Neural progenitor cell (in vitro differentiated cells): Measurements from ENCODE around the gene OAF. TPM values are rescaled to one million over a fixed set of nuclear protein-coding genes. Genes with fewer than 3 reads are reported as not detected.
A peak's percentile ranks its signal among the peaks of the same experiment; 100 is the strongest.

Source experiments
- DNase-seq: peaks from one replicate; pipeline ENCODE4 v3.0.0-alpha.2; 2016; ENCODE audit warnings: low spot score
- H2AFZ ChIP-seq: fragments of 200-600 bp; sonication (generic); replicated peaks from 2 replicates; pipeline ENCODE4 v1.6.1; 2016; ENCODE audit warnings: antibody characterized with exemption
- H3F3A ChIP-seq: fragments of 200-600 bp; sonication (generic); 2 replicates; pipeline ENCODE4 v1.6.1; 2016; ENCODE audit warnings: antibody characterized with exemption, low read depth
- H3K27ac ChIP-seq: fragments of 200-600 bp; sonication (generic); 2 replicates; pipeline ENCODE4 v1.5.1; 2016; ENCODE audit warnings: mild to moderate bottlenecking
- H3K27me3 ChIP-seq: fragments of 200-600 bp; sonication (generic); 2 replicates; pipeline ENCODE4 v1.6.1; 2016; ENCODE audit warnings: mild to moderate bottlenecking, moderate library complexity
- H3K36me3 ChIP-seq: fragments of 200-600 bp; sonication (generic); 2 replicates; pipeline ENCODE4 v1.5.1; 2016
- H3K4me1 ChIP-seq: fragments of 200-600 bp; sonication (generic); 2 replicates; pipeline ENCODE4 v1.6.1; 2016; ENCODE audit warnings: mixed run types
- H3K4me2 ChIP-seq: fragments of 200-600 bp; sonication (generic); 2 replicates; pipeline ENCODE4 v1.6.1; 2016
- H3K4me3 ChIP-seq: fragments of 200-600 bp; sonication (generic); 2 replicates; pipeline ENCODE4 v1.5.1; 2016
- H3K79me2 ChIP-seq: fragments of 200-600 bp; sonication (generic); 2 replicates; pipeline ENCODE4 v1.6.1; 2016; ENCODE audit warnings: low read depth
- H3K9ac ChIP-seq: fragments of 200-600 bp; sonication (generic); 2 replicates; pipeline ENCODE4 v1.6.1; 2016
- H3K9me3 ChIP-seq: fragments of 200-600 bp; sonication (generic); 2 replicates; pipeline ENCODE4 v1.5.1; 2016; ENCODE audit warnings: low read depth
- H4K20me1 ChIP-seq: fragments of 200-600 bp; sonication (generic); 2 replicates; pipeline ENCODE4 v1.6.1; 2016; ENCODE audit warnings: low read depth
- H3K27ac Mint-ChIP-seq: 3 replicates; pipeline ENCODE4 v1.8.0; 2021; ENCODE audit warnings: mixed read lengths
- H3K27me3 Mint-ChIP-seq: 2 replicates; pipeline ENCODE4 v1.8.0; 2022; ENCODE audit warnings: low read depth, mild to moderate bottlenecking, inconsistent platforms, moderate library complexity, mixed read lengths; ENCODE audit not compliant: insufficient read depth
- H3K36me3 Mint-ChIP-seq: 3 replicates; pipeline ENCODE4 v1.8.0; 2021; ENCODE audit warnings: mixed read lengths
- H3K4me1 Mint-ChIP-seq: 3 replicates; pipeline ENCODE4 v1.8.0; 2021; ENCODE audit warnings: mixed read lengths
- H3K4me3 Mint-ChIP-seq: 3 replicates; pipeline ENCODE4 v1.8.0; 2021; ENCODE audit warnings: mild to moderate bottlenecking, moderate library complexity, mixed read lengths
- H3K9me3 Mint-ChIP-seq: 3 replicates; pipeline ENCODE4 v1.8.0; 2020; ENCODE audit warnings: mixed read lengths
- EZH2 ChIP-seq: fragments of 200-600 bp; sonication (generic); IDR thresholded peaks from 2 replicates; pipeline ENCODE4 v1.6.1; 2017; ENCODE audit warnings: antibody characterized with exemption, mild to moderate bottlenecking, moderate library complexity
- EZH2phosphoT487 ChIP-seq: fragments of 200-600 bp; sonication (generic); IDR thresholded peaks from 2 replicates; pipeline ENCODE4 v1.6.1; 2017; ENCODE audit warnings: antibody characterized with exemption
- total RNA-seq: library from RNA; depleted of rRNA; stranded (reverse); fragments of >200 nt; gene quantifications from 2 replicates; pipeline ENCODE4 v1.2.3, GENCODE V29; 2015; ENCODE audit warnings: low replicate concordance
- TF ChIP-seq, protein P1 (sequence below): fragments of 200-600 bp; sonication (generic); IDR thresholded peaks from 2 replicates; pipeline ENCODE4 v1.5.1; 2017; ENCODE audit warnings: antibody characterized with exemption, mild to moderate bottlenecking

OAF gene
- total RNA-seq, 1 donor from 2014 or later, result 0.47 TPM

DNA sequence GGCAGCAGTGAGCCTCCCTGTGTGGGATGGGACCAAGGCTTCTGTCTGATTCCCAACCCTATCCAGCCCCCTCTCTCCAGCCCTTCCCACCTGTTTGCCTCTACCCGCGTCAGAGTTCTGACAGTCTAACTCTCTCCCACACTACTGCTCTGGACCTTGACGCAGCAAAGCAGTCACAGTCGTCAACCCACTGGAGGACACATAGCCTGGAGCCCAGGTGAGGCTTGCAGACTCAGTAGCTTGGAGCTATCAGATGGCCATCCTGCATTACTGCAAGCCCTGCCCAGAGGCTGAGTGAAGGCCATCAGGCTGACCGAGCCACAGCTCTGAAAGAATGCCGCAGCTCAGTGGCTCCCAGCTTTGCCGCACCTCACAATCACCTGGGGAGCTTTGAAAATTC lies 3.7 kb downstream of the OAF start:
- no peak for DNase-seq
- H3K4me3 Mint-ChIP-seq, result peak overlapping the region; percentile 3
- peaks cover 83% of the 10 kb centered on the region for H3K27me3 ChIP-seq
- H2AFZ ChIP-seq, result no peak overlapping the region
- peaks cover 8% of the 10 kb centered on the region for H3K36me3 Mint-ChIP-seq
- H3K79me2 ChIP-seq, result no peaks in the 10 kb centered on the region
- H3K4me1 Mint-ChIP-seq, result peaks cover 72% of the 10 kb centered on the region
- H3K27me3 Mint-ChIP-seq, result peaks cover 18% of the 10 kb centered on the region
- no peaks in the 10 kb centered on the region for H3K36me3 ChIP-seq
- TF ChIP-seq EZH2, result no peak
- peaks cover 17% of the 10 kb centered on the region for H3F3A ChIP-seq
- no peak overlapping the region for H3K27ac ChIP-seq
- H3K4me2 ChIP-seq, result no peak overlapping the region
- peaks cover 19% of the 10 kb centered on the region for H4K20me1 ChIP-seq
- no peaks in the 10 kb centered on the region for H3K9me3 Mint-ChIP-seq
- no peak overlapping the region for H3K4me3 ChIP-seq
- H3K9ac ChIP-seq, result no peak overlapping the region
- peaks cover 46% of the 10 kb centered on the region for H3K4me1 ChIP-seq
- no peak overlapping the region for H3K27ac Mint-ChIP-seq
- H3K9me3 ChIP-seq, result no peaks in the 10 kb centered on the region

DNA sequence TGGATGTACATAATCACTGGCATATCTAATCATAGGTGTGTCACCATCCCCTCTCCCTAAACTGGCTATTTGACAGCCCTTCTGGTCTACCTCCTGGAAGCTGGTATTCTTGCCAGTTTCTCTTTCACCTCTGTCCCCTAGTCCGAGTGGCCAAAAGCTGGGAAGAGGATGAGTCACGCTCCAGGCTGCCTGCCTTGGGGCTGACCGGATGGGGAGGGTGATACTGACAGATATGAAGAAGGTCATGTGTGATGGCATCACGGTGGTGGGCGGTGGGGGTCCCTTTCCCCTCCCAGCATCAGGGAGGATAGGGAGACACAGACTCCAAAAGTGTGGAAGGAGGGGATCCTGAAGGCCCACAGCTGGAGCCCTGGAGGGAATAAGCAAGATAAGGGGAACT lies 4.8 kb downstream of the OAF start:
- no peaks in the 10 kb centered on the region for H3K9me3 Mint-ChIP-seq
- peaks cover 46% of the 10 kb centered on the region for H3K4me1 ChIP-seq
- no peak overlapping the region for H3K9ac ChIP-seq
- H3K4me3 ChIP-seq, result no peak overlapping the region
- H3K36me3 Mint-ChIP-seq, result peaks cover 12% of the 10 kb centered on the region
- H3K4me1 Mint-ChIP-seq, result peaks cover 73% of the 10 kb centered on the region
- no peaks in the 10 kb centered on the region for H3K36me3 ChIP-seq
- H3K4me2 ChIP-seq, result no peak overlapping the region
- H3K27me3 ChIP-seq, result peaks cover 72% of the 10 kb centered on the region
- H3K27ac Mint-ChIP-seq, result peak overlapping the region; percentile 36
- peaks cover 8% of the 10 kb centered on the region for H3F3A ChIP-seq
- DNase-seq, result no peak
- H3K27me3 Mint-ChIP-seq, result peaks cover 18% of the 10 kb centered on the region
- H2AFZ ChIP-seq, result no peak overlapping the region
- H3K27ac ChIP-seq, result no peak overlapping the region
- no peak overlapping the region for H3K4me3 Mint-ChIP-seq
- H3K9me3 ChIP-seq, result no peaks in the 10 kb centered on the region
- peaks cover 13% of the 10 kb centered on the region for H4K20me1 ChIP-seq
- no peaks in the 10 kb centered on the region for H3K79me2 ChIP-seq
- TF ChIP-seq EZH2, result no peak
- TF ChIP-seq, protein P1, sequence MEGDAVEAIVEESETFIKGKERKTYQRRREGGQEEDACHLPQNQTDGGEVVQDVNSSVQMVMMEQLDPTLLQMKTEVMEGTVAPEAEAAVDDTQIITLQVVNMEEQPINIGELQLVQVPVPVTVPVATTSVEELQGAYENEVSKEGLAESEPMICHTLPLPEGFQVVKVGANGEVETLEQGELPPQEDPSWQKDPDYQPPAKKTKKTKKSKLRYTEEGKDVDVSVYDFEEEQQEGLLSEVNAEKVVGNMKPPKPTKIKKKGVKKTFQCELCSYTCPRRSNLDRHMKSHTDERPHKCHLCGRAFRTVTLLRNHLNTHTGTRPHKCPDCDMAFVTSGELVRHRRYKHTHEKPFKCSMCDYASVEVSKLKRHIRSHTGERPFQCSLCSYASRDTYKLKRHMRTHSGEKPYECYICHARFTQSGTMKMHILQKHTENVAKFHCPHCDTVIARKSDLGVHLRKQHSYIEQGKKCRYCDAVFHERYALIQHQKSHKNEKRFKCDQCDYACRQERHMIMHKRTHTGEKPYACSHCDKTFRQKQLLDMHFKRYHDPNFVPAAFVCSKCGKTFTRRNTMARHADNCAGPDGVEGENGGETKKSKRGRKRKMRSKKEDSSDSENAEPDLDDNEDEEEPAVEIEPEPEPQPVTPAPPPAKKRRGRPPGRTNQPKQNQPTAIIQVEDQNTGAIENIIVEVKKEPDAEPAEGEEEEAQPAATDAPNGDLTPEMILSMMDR, result no peak
- TF ChIP-seq EZH2phosphoT487, result no peak

GRCh38 chr11:120216426-120217102 lies 5.7 kb downstream of the OAF start:
- peaks cover 18% of the 10 kb centered on the region for H3K27me3 Mint-ChIP-seq
- peaks cover 11% of the 10 kb centered on the region for H4K20me1 ChIP-seq

DNA sequence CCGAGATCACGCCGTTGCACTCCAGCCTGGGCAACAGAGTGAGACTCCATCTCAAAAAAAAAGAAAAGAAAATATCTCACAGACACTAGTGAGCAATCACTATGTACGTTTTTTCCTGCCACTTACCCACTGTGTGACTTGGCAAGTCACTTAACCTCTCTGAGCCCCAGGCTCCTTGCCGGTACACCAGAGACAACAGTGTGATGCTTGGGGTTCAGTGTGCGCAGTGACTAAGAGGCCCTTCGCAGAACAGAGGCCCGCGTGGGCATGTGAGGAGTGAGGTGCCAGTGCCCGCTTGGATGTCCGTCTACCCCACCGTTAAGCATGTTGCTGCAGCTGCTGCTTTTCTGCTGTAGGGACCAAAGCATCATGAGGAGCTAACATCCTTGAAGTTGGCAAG lies 6.7 kb downstream of the OAF start:
- Mint-ChIP-seq H3K4me1 (peaks cover 66% of the 10 kb centered on the region), H3K36me3 (peaks cover 12% of the 10 kb centered on the region)

More at GRCh38 chr11:120216426-120217102, 5.7 kb downstream of the OAF start:
- no peak overlapping the region for H2AFZ ChIP-seq
- no peaks in the 10 kb centered on the region for H3K9me3 ChIP-seq
- H3K36me3 Mint-ChIP-seq, result peaks cover 12% of the 10 kb centered on the region
- H3K4me3 ChIP-seq, result no peak overlapping the region
- peaks cover 74% of the 10 kb centered on the region for H3K4me1 Mint-ChIP-seq
- no peak overlapping the region for H3K4me2 ChIP-seq
- H3K79me2 ChIP-seq, result no peaks in the 10 kb centered on the region
- H3K27ac ChIP-seq, result no peak overlapping the region
- no peak overlapping the region for H3K9ac ChIP-seq
- TF ChIP-seq, protein P1, result no peak
- TF ChIP-seq EZH2, result no peak
- H3K4me3 Mint-ChIP-seq, result no peak overlapping the region
- H3K36me3 ChIP-seq, result no peaks in the 10 kb centered on the region
- no peaks in the 10 kb centered on the region for H3K9me3 Mint-ChIP-seq
- H3K27ac Mint-ChIP-seq, result no peak overlapping the region
- peaks cover 42% of the 10 kb centered on the region for H3K4me1 ChIP-seq
- H3F3A ChIP-seq, result peaks cover 8% of the 10 kb centered on the region
- no peak for DNase-seq
- H3K27me3 ChIP-seq, result peaks cover 70% of the 10 kb centered on the region

More for the DNA sequence above, 6.7 kb downstream of the OAF start:
- H3K27me3 Mint-ChIP-seq, result peaks cover 16% of the 10 kb centered on the region
- TF ChIP-seq, protein P1, result no peak
- no peak for TF ChIP-seq EZH2
- TF ChIP-seq EZH2phosphoT487, result no peak
- no peaks in the 10 kb centered on the region for H3K36me3 ChIP-seq
- peak overlapping the region; percentile 94 for H3K27ac Mint-ChIP-seq
- H3K4me3 ChIP-seq, result no peak overlapping the region
- H2AFZ ChIP-seq, result no peak overlapping the region
- no peak for DNase-seq
- H3K9ac ChIP-seq, result no peak overlapping the region
- no peak overlapping the region for H3K4me3 Mint-ChIP-seq
- peak overlapping the region; percentile 47 for H3K4me2 ChIP-seq
- peaks cover 4% of the 10 kb centered on the region for H3F3A ChIP-seq
- no peaks in the 10 kb centered on the region for H3K79me2 ChIP-seq
- peaks cover 66% of the 10 kb centered on the region for H3K27me3 ChIP-seq
- H4K20me1 ChIP-seq, result peaks cover 3% of the 10 kb centered on the region
- H3K27ac ChIP-seq, result no peak overlapping the region
- no peaks in the 10 kb centered on the region for H3K9me3 Mint-ChIP-seq
- H3K9me3 ChIP-seq, result no peaks in the 10 kb centered on the region
- peaks cover 38% of the 10 kb centered on the region for H3K4me1 ChIP-seq
